Skeletal muscle satellite cell (primary cell): ENCODE measurements around the gene GATA5.

Experiments
- H3K27me3 ChIP-seq: 2 replicates; pipeline ENCODE4 v1.7.0; 2013; ENCODE audit warnings: low read length; ENCODE audit not compliant: control insufficient read depth, insufficient read depth
- H3K36me3 ChIP-seq: 2 replicates; pipeline ENCODE4 v1.7.0; 2013; ENCODE audit warnings: mild to moderate bottlenecking, control low read depth, low read length; ENCODE audit not compliant: insufficient read depth
- H3K4me1 ChIP-seq: 2 replicates; pipeline ENCODE4 v1.7.0; 2013; ENCODE audit warnings: low read length; ENCODE audit not compliant: control insufficient read depth, insufficient read depth
- H3K4me2 ChIP-seq: 2 replicates; pipeline ENCODE4 v1.7.0; 2013; ENCODE audit warnings: mild to moderate bottlenecking, low read length
- H3K4me3 ChIP-seq: 2 replicates; pipeline ENCODE4 v1.7.0; 2013; ENCODE audit warnings: low read length
- H3K9ac ChIP-seq: 2 replicates; pipeline ENCODE4 v1.7.0; 2013; ENCODE audit warnings: mild to moderate bottlenecking, low read depth, low read length, moderate library complexity
- H3K9me3 ChIP-seq: replicated peaks from 2 replicates; pipeline ENCODE4 v1.7.0; 2013; ENCODE audit warnings: mild to moderate bottlenecking, control low read depth, low read length

Gene GATA5

DNA sequence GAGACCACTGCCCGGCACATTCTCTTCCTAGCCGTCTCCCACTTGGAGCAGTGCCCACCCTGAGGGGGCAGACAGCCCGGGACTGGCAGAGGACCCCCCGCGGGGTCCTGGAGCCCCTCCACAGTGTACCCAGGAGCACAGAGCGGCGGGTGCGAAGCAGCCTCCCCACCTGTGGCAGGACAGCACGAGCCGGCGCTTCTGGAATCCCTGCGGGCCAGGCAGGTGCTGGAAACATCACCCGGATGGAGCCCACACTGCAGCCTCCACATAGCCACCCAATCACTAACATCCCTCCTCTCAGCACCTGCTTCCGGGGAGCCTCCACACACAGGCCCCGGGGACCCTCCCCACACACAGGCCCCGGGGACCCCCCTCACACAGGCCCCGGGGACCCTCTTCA, 18.7 kb downstream of the GATA5 start:
- no peaks in the 10 kb centered on the region for H3K9me3 ChIP-seq
- H3K4me3 ChIP-seq, result no peak overlapping the region
- no peaks in the 10 kb centered on the region for H3K36me3 ChIP-seq
- peaks cover 34% of the 10 kb centered on the region for H3K27me3 ChIP-seq
- no peaks in the 10 kb centered on the region for H3K4me1 ChIP-seq
- H3K9ac ChIP-seq, result no peak overlapping the region
- H3K4me2 ChIP-seq, result no peak overlapping the region

DNA sequence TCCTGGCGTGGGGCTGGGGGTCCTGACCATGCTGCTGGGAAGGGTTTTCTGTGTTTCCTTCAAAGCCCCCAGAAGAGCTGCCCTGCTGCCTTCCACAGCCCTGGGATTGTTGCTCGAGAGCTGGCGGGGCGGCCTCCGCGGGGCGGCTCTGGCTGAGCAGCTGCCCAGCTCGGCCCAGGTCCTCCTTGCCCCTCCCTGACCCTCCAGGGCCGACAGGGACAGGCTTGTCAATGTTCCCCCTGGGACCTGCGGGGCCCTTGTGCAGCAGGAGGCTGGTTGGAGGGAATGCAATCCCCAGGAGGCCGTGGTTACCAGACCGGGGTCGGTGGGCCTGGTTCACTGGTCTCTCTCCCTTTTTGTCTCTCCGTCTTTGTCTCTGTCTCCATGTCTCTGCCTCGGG, 19.9 kb downstream of the GATA5 start:
- H3K9ac ChIP-seq, result no peak overlapping the region
- no peaks in the 10 kb centered on the region for H3K9me3 ChIP-seq
- no peaks in the 10 kb centered on the region for H3K36me3 ChIP-seq
- no peak overlapping the region for H3K4me2 ChIP-seq
- H3K4me3 ChIP-seq, result no peak overlapping the region
- no peaks in the 10 kb centered on the region for H3K4me1 ChIP-seq
- H3K27me3 ChIP-seq, result peaks cover 32% of the 10 kb centered on the region

DNA sequence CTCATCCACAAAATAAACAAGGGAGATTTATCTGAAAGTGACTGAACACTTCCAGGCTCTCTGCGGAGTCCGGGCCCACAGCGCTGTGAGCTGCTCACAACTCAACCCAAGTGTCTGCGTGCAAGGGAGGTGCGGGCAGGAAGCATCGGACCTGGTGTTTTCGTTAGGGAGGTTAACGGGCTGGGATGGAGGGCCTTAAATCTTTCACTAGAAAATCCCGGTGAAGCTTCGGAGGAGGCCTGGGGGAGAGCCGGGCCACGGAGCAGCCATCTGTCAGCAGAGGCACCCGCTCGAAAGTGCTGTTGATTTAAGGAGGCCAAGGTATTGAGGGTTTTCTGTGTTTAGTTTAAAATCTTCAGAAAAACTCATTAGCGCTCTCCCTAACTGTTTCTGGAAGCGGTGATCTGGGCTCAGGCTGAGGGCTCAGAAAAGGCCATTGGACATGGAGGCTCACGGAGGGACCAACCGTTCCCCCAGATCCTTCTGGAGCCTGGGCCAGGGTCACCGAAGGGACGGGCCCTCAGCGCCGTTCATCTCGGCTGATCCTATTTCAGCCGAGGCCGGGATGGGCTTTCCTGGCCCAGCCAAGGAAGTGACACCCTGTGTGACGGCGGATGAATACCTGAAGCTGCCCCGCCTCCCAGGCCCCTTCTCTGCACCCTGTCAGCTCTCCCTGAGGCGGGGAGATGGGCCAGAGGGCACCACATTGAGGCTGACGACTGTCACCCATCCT, 20.7 kb downstream of the GATA5 start:
- H3K9ac ChIP-seq, result no peak overlapping the region
- no peaks in the 10 kb centered on the region for H3K36me3 ChIP-seq
- H3K4me3 ChIP-seq, result no peak overlapping the region
- H3K4me2 ChIP-seq, result no peak overlapping the region
- H3K9me3 ChIP-seq, result no peaks in the 10 kb centered on the region
- no peaks in the 10 kb centered on the region for H3K4me1 ChIP-seq
- peaks cover 31% of the 10 kb centered on the region for H3K27me3 ChIP-seq

DNA sequence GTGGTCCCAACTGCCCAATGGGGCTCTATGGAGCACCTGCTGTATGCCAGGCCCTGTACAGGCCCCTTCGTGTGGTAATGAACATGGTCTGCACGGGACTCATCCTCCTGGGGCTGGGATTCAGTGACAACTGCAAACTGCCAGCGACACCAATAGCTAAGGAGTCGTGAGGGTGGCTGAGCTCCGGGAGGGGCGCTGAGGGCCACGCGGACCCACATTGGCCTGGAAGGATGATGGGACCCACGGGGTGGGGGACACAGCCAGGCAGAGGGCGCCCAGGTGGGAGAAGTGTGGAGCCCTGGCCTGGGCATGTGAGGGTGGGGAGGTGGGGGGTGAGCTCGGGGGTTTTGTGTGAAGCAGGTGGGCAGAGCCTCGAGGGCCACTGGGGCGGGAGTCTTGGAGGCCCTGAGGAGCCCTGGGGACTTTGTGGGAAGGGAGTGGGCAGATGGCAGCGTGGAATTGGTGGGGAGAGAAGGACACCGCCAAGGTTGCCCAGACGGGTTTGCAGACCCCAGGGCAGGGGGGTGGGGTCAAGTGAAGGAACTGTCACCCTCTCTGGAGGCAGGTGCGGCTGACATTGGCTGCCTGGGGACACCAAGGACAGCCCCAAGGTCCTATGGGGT, 22.5 kb downstream of the GATA5 start:
- Histone ChIP-seq H3K4me1 (no peaks in the 10 kb centered on the region), H3K36me3 (no peaks in the 10 kb centered on the region), H3K9me3 (no peaks in the 10 kb centered on the region), H3K27me3 (peaks cover 39% of the 10 kb centered on the region), H3K4me2 (no peak overlapping the region), H3K4me3 (no peak overlapping the region), H3K9ac (no peak overlapping the region)

DNA sequence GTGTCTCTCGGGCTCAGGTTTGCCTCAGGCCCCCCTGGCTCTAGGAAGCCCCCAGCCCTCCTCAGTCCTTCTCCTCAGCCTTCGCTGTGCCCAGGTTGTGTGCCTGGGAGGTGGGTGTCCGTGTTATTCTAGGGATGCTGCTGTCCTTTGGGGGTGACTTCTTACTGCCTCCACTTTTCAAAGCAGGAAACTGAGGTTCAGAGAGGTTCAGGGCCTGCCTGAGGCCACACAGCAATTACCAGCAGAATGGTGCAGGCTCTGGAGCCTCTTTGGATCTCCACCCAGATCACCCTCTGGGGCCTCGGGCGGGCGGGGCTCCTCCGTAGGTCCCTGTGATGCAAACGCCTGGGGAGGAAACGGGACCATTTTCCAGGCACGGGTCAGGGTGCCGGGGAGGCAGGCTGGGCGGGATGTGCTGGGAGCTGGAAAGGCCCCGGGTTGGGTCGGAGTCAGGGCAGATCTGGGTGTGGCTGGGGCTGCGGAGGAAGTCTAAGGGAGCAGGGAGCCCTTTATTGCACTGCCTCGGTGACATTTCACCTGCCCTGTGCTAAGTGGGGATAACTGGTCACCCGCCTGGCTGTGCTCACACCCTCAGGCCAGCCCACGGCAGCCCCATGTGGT, 23.2 kb downstream of the GATA5 start:
- no peak overlapping the region for H3K4me2 ChIP-seq
- H3K4me3 ChIP-seq, result no peak overlapping the region
- H3K4me1 ChIP-seq, result no peaks in the 10 kb centered on the region
- no peaks in the 10 kb centered on the region for H3K36me3 ChIP-seq
- no peaks in the 10 kb centered on the region for H3K9me3 ChIP-seq
- no peak overlapping the region for H3K9ac ChIP-seq
- H3K27me3 ChIP-seq, result peaks cover 37% of the 10 kb centered on the region

DNA sequence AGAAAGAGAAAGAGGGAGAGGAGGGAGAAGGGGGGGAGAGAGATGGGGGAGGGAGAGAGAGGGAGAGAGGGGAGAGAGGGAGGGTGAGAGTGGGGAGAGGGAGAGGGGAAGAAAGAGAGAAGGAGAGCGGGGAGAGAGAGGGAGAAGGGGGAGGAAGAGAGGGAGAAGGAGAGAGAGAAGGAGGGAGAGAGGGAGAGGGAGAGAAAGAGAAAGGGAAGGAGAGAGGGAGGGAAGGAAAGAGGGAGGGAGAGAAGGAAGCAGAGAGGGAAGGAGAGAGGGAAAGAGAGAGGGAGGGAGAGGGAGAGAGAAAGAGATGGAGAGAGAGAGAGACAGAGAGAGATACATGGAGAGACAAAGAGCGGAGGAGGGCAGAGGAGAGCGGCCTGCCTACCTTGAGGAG, 23.8 kb downstream of the GATA5 start:
- H3K4me1 ChIP-seq, result no peaks in the 10 kb centered on the region
- no peaks in the 10 kb centered on the region for H3K9me3 ChIP-seq
- peaks cover 36% of the 10 kb centered on the region for H3K27me3 ChIP-seq
- no peak overlapping the region for H3K9ac ChIP-seq
- H3K36me3 ChIP-seq, result no peaks in the 10 kb centered on the region
- no peak overlapping the region for H3K4me3 ChIP-seq
- H3K4me2 ChIP-seq, result no peak overlapping the region

DNA sequence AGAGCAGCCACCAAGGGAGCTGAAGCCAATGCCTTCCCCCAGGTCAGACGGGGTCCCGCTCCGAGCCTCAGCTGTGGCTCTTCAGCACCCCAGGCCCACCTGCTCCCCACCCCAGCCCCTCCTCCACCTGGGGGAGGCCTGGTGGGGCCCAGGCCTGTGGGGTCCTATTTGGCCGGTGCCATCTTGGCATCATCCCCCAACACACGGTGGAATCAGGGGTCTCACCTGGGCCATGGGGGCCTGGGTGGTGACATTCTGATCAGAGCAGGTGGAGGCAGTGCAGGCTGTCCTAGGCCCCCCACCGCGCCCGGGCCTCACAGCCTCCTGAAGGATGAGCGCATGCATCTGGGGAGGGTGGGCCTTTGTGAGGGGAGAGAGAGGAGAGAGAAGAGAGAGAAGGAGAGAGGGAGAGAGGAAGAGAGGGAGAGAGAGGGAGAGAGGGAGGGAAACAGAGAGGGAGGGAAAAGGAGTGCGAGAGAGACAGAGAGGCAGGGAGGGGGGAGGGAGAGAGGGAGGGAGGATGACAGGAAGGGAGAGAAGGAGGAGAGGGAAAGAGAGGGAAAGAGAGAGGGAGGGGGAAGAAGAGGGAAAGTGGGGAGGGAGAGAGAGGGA, 24.5 kb downstream of the GATA5 start:
- Histone ChIP-seq H3K4me3 (no peak overlapping the region), H3K36me3 (no peaks in the 10 kb centered on the region), H3K4me2 (no peak overlapping the region), H3K27me3 (peaks cover 31% of the 10 kb centered on the region), H3K4me1 (no peaks in the 10 kb centered on the region), H3K9ac (no peak overlapping the region), H3K9me3 (no peaks in the 10 kb centered on the region)

DNA sequence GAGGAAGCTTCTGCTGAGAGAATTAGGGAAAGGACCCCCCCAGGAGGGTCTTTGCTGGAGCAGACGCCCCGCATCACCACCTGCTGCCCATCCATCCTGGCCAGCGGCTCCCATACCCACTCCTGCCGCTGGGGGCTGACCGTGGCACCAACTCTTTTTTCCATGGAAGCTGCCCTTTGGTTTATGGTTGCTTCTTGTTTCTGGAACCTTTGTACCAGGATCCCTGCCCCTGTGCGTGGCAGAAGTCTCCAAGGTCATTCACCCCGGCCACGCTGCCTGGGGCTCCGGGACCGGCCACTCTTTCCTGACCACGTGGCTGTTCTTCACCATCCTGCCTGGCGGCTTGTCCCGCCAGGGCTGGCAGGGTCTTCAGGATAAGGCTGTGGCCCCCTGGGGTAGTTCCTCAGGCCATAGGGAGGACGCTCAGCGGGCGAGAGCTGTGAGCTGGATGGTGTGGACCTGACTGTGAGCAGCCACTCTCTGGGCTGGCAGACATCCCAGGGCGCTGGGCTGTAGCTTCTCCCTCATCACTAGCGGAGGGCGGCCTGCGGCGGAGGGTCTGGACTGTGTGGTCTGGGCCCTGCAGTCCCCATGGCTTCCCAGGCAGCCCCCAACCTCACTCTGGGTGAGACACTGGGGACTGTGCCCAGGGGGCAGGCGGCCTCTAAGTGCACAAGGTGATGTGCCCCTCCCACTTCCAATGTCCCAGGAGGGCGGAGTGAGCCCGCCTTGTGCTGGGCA, 25.7 kb downstream of the GATA5 start:
- Histone ChIP-seq H3K4me1 (no peaks in the 10 kb centered on the region), H3K36me3 (no peaks in the 10 kb centered on the region), H3K27me3 (peaks cover 35% of the 10 kb centered on the region), H3K9me3 (no peaks in the 10 kb centered on the region), H3K9ac (no peak overlapping the region), H3K4me3 (no peak overlapping the region), H3K4me2 (no peak overlapping the region)

DNA sequence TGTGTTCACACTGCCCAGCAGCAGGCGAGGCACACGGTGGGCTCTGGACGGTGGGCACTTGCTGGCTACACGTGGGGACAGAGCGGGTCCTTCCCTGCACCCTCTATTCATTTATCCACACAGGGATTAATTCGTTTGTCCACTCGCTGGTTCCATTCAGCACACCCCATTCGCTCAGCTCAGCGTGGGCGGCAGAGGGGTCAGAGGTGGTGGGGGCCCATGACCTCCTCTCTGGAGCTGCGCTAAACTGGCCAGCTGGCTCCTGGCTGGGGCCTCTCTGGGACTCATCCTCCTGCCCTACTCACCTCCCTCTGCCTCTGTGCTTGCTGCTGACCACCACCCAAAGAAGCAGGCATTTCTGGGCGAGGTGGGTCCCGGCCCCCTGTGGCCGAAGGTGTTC, 27.0 kb downstream of the GATA5 start:
- H3K9me3 ChIP-seq, result no peaks in the 10 kb centered on the region
- no peak overlapping the region for H3K9ac ChIP-seq
- H3K4me3 ChIP-seq, result no peak overlapping the region
- peaks cover 41% of the 10 kb centered on the region for H3K27me3 ChIP-seq
- no peak overlapping the region for H3K4me2 ChIP-seq
- H3K36me3 ChIP-seq, result no peaks in the 10 kb centered on the region
- H3K4me1 ChIP-seq, result no peaks in the 10 kb centered on the region

DNA sequence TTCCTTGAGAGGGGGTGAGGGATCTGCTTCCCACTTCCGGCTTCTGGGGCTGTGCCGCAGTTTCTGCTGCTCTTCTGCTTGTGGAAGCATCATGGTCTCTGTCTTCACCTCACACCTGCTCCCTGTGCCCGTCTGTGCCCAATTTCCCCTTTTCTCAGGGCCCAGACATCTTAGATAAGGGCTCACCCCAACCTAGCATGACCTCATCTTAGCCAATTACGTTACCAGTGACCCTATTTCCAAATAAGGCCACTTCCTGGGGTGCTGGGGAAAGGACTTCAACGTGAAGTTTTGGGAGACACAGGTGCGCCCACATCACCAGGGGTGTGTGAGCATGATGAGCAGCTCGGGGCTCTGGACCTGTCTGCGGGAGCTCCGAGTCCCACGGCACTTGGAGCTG, 27.8 kb downstream of the GATA5 start:
- Histone ChIP-seq H3K9me3 (no peaks in the 10 kb centered on the region), H3K9ac (no peak overlapping the region), H3K4me3 (no peak overlapping the region), H3K36me3 (no peaks in the 10 kb centered on the region), H3K27me3 (peaks cover 39% of the 10 kb centered on the region), H3K4me1 (no peaks in the 10 kb centered on the region), H3K4me2 (no peak overlapping the region)
